GM23338 (cell line): Measurements from ENCODE around the gene GSN. TPM values are rescaled to one million over a fixed set of nuclear protein-coding genes. Genes with fewer than 3 reads are reported as not detected.

Experiments
- ATAC-seq: fragments of 200-7000 bp; cut with Tn5 transposase; 3 replicates; pipeline ENCODE4 v1.9.1; 2020
- DNase-seq: peaks from one replicate; pipeline ENCODE4 v3.0.0-alpha.2; 2015; ENCODE audit warnings: low spot score
- H2AFZ ChIP-seq: fragments of 200-600 bp; sonication (generic); 2 replicates; pipeline ENCODE4 v1.8.0; 2016; ENCODE audit warnings: antibody characterized with exemption, mild to moderate bottlenecking, moderate library complexity
- H3F3A ChIP-seq: fragments of 200-600 bp; sonication (generic); replicated peaks from 2 replicates; pipeline ENCODE4 v1.8.0; 2017; ENCODE audit warnings: antibody characterized with exemption, mixed run types, low read depth
- H3K27ac ChIP-seq: fragments of 200-600 bp; sonication (generic); 2 replicates; pipeline ENCODE4 v1.6.1; 2016; ENCODE audit warnings: low read depth
- H3K27me3 ChIP-seq: fragments of 200-600 bp; sonication (generic); 2 replicates; pipeline ENCODE4 v1.8.0; 2016; ENCODE audit warnings: mild to moderate bottlenecking, mixed run types, moderate library complexity; ENCODE audit not compliant: insufficient read depth
- H3K36me3 ChIP-seq: fragments of 200-600 bp; sonication (generic); 2 replicates; pipeline ENCODE4 v1.8.0; 2016; ENCODE audit warnings: mild to moderate bottlenecking; ENCODE audit not compliant: insufficient read depth
- H3K4me1 ChIP-seq: fragments of 200-600 bp; sonication (generic); 2 replicates; pipeline ENCODE4 v1.8.0; 2016; ENCODE audit warnings: mild to moderate bottlenecking, moderate library complexity; ENCODE audit not compliant: insufficient read depth
- H3K4me2 ChIP-seq: fragments of 200-600 bp; sonication (generic); 2 replicates; pipeline ENCODE4 v1.7.1; 2017; ENCODE audit warnings: mixed run types
- H3K4me3 ChIP-seq: fragments of 200-600 bp; sonication (generic); 2 replicates; pipeline ENCODE4 v1.6.1; 2016; ENCODE audit warnings: mixed run types
- H3K79me2 ChIP-seq: fragments of 200-600 bp; sonication (generic); replicated peaks from 2 replicates; pipeline ENCODE4 v1.8.0; 2017; ENCODE audit warnings: mild to moderate bottlenecking; ENCODE audit not compliant: insufficient read depth
- H3K9me2 ChIP-seq: fragments of 200-600 bp; sonication (generic); 2 replicates; pipeline ENCODE4 v1.8.0; 2017; ENCODE audit not compliant: insufficient read depth
- H4K20me1 ChIP-seq: fragments of 200-600 bp; sonication (generic); replicated peaks from 2 replicates; pipeline ENCODE4 v1.8.0; 2017; ENCODE audit warnings: mild to moderate bottlenecking; ENCODE audit not compliant: insufficient read depth
- H3K27ac Mint-ChIP-seq: 2 replicates; pipeline ENCODE4 v1.8.0; 2020; ENCODE audit warnings: inconsistent platforms, mild to moderate bottlenecking, moderate library complexity, mixed read lengths
- H3K27me3 Mint-ChIP-seq: 3 replicates; pipeline ENCODE4 v1.8.0; 2022; ENCODE audit warnings: low read depth, mild to moderate bottlenecking, moderate library complexity, mixed read lengths, inconsistent platforms; ENCODE audit not compliant: insufficient read depth, poor library complexity
- H3K36me3 Mint-ChIP-seq: 3 replicates; pipeline ENCODE4 v1.8.0; 2021; ENCODE audit warnings: low read depth, mild to moderate bottlenecking, inconsistent platforms, moderate library complexity, mixed read lengths
- H3K4me1 Mint-ChIP-seq: 3 replicates; pipeline ENCODE4 v1.8.0; 2020; ENCODE audit warnings: mild to moderate bottlenecking, inconsistent platforms, mixed read lengths
- H3K4me3 Mint-ChIP-seq: 3 replicates; pipeline ENCODE4 v1.8.0; 2021; ENCODE audit warnings: moderate library complexity, mild to moderate bottlenecking, inconsistent platforms, mixed read lengths
- H3K9me3 Mint-ChIP-seq: 3 replicates; pipeline ENCODE4 v1.8.0; 2020; ENCODE audit warnings: moderate library complexity, mild to moderate bottlenecking, inconsistent platforms, mixed read lengths
- CREB1 ChIP-seq: fragments of 250-450 bp; sonication (Bioruptor Pico); IDR thresholded peaks from 2 replicates; pipeline ENCODE4 v1.5.0; 2020; ENCODE audit warnings: low read depth, mild to moderate bottlenecking, moderate library complexity
- CTCF ChIP-seq, 2 experiments: fragments of 200-600 bp in 1 of 2; sonication (generic) in 1 of 2; conservative IDR thresholded peaks; 2 replicates each; pipeline versions ENCODE4 v1.5.1 to v1.6.1; 2016 to 2017; ENCODE audit warnings: antibody characterized with exemption in 2 of 2, low read depth in 2 of 2, mild to moderate bottlenecking in 2 of 2, moderate library complexity in 1 of 2
- EZH2 ChIP-seq: fragments of 200-600 bp; sonication (generic); IDR thresholded peaks from one replicate; pipeline ENCODE4 v1.8.0; 2017; ENCODE audit warnings: antibody characterized with exemption, mild to moderate bottlenecking, low read depth; ENCODE audit not compliant: unreplicated experiment
- EZH2phosphoT487 ChIP-seq: fragments of 200-600 bp; sonication (generic); IDR thresholded peaks from one replicate; pipeline ENCODE4 v1.8.1; 2018; ENCODE audit warnings: antibody characterized with exemption; ENCODE audit not compliant: unreplicated experiment
- JUNB ChIP-seq: IDR thresholded peaks from one replicate; pipeline ENCODE4 v1.6.1; 2016; ENCODE audit warnings: antibody characterized with exemption; ENCODE audit not compliant: unreplicated experiment
- POLR2AphosphoS5 ChIP-seq: IDR thresholded peaks from 2 replicates; pipeline ENCODE4 v1.6.1; 2016; ENCODE audit warnings: antibody characterized with exemption, low read depth
- REST ChIP-seq: IDR thresholded peaks from one replicate; pipeline ENCODE4 v1.6.1; 2018; ENCODE audit warnings: antibody characterized with exemption; ENCODE audit not compliant: unreplicated experiment
- STAT1 ChIP-seq: IDR thresholded peaks from one replicate; pipeline ENCODE4 v1.6.1; 2016; ENCODE audit warnings: antibody characterized with exemption; ENCODE audit not compliant: unreplicated experiment
- ZNF114 ChIP-seq: fragments of 250-450 bp; sonication (Bioruptor Pico); IDR thresholded peaks from 2 replicates; pipeline ENCODE4 v1.5.0; 2020; ENCODE audit warnings: mild to moderate bottlenecking, moderate library complexity
- ZNF331 ChIP-seq: fragments of 250-450 bp; sonication (Bioruptor Pico); IDR thresholded peaks from 2 replicates; pipeline ENCODE4 v1.5.0; 2020; ENCODE audit warnings: low read depth, mild to moderate bottlenecking, moderate library complexity
- ZNF462 ChIP-seq: fragments of 250-450 bp; sonication (Bioruptor Pico); IDR thresholded peaks from 2 replicates; pipeline ENCODE4 v1.5.0; 2020; ENCODE audit warnings: mild to moderate bottlenecking, moderate library complexity
- polyA plus RNA-seq: library from polyadenylated mRNA; unstranded; fragments of >200 nt; fragmentation: Nextera tagmentation; extraction: Ambion mirVana; gene quantifications from 2 replicates; pipeline ENCODE4 v1.2.1, GENCODE V29; 2016
- total RNA-seq: library from RNA; depleted of rRNA; stranded (reverse); fragments of >200 nt; shearing (Covaris generic); gene quantifications from 2 replicates; pipeline ENCODE4 v1.2.3, GENCODE V29; 2014

GSN gene
- total and polyA plus RNA-seq, 2 experiments from 2014 or later: 30.2 to 85.7 TPM

DNA sequence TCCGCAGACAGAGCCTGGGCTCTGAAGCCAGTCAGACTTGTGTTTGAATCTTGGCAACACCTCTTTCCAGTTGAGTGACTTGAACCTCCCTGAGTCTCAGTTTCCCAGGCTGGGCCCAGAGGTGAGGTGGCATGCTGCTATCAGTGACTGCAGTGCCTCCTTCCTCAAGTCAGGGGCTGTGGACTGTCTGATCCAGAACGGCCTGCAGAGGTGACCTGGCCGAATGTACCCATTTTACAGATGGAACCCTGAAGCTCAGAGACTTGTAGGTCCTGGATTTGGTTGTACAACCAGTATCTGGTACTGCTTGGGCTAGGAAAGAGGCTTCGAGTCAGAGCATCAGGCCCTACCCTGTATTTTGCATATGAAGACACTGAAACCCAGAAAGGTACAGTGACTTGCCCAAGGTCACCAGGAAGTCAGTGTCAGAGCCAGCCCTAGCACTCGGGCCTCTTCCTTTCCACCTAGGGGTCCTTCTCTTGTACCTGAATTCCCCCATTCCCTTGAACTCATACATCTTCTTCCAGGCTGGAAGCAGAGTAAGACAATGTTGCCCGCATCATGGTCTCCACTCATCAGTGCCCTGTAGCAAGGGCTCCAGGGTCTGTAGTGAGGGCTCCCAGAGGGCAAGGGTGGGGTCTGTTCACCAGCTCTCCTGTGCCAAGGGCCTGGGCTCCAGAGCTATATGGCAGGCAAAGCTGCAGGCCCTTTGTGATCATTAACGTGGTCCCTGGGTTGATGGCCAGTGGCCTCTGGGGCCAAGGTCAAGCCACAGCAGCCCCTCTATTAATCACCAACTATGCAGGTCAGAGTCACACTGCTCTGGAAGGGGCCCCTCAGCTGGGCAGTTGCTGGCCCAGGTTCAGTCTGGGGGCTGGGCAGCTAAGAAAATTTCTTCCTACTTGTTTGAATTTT is 28.5 kb downstream of the GSN start:
- H3K4me3 Mint-ChIP-seq: no peak overlapping the region
- no peak for DNase-seq

More for the DNA sequence above, 28.5 kb downstream of the GSN start:
- ATAC-seq: no peak
- Histone ChIP-seq H3K4me1 (peaks cover 16% of the 10 kb centered on the region), H3K79me2 (no peaks in the 10 kb centered on the region), H3F3A (0 out of 2 replicates have a peak, but pooled peaks cover 8% of the 10 kb centered on the region), H3K36me3 (no peaks in the 10 kb centered on the region), H3K4me2 (no peak overlapping the region), H3K27me3 (peaks cover 22% of the 10 kb centered on the region), H4K20me1 (no peaks in the 10 kb centered on the region; the same call in 1 of the 2 replicates), H3K9me2 (no peaks in the 10 kb centered on the region), H3K4me3 (no peak overlapping the region), H3K27ac (no peak overlapping the region), H2AFZ (no peak overlapping the region)
- Mint-ChIP-seq H3K36me3 (peaks cover 7% of the 10 kb centered on the region; the same call in 1 of the 3 replicates), H3K9me3 (no peaks in the 10 kb centered on the region), H3K27ac (no peak overlapping the region), H3K27me3 (peaks cover 17% of the 10 kb centered on the region), H3K4me1 (peaks cover 29% of the 10 kb centered on the region)
- no peak for TF ChIP-seq STAT1
- no peak for TF ChIP-seq POLR2AphosphoS5
- TF ChIP-seq CREB1: no peak
- TF ChIP-seq ZNF331 (CRISPR knock-in tag): no peak
- no peak for TF ChIP-seq ZNF114
- no peak for TF ChIP-seq JUNB
- no peak for TF ChIP-seq REST
- no peak for TF ChIP-seq CTCF (conservative IDR thresholded peaks at IDR 0.05; ENCODE audit: low read depth in 2 of 2)
- TF ChIP-seq ZNF462 (CRISPR knock-in tag): no peak
- no peak for TF ChIP-seq EZH2phosphoT487
- TF ChIP-seq EZH2: no peak
